Neuronal stem cell (in vitro differentiated cells): ENCODE measurements around the gene TPO.
A peak's percentile ranks its signal among the peaks of the same experiment; 100 is the strongest.

Source experiments
- DNase-seq: peaks from one replicate; pipeline ENCODE4 v3.0.0-alpha.2; 2013; ENCODE audit warnings: low spot score
- H2AFZ ChIP-seq: one replicate; pipeline ENCODE4 v1.6.1; 2013; ENCODE audit warnings: mild to moderate bottlenecking, low read length, inconsistent platforms
- H2AK5ac ChIP-seq: 2 replicates; pipeline ENCODE4 v1.6.1; 2013; ENCODE audit warnings: low read depth, mild to moderate bottlenecking, inconsistent platforms, low read length, moderate library complexity, mixed read lengths
- H2BK120ac ChIP-seq: 2 replicates; pipeline ENCODE4 v1.6.1; 2013; ENCODE audit warnings: low read depth, mild to moderate bottlenecking, inconsistent platforms, low read length, moderate library complexity, mixed read lengths
- H2BK12ac ChIP-seq: one replicate; pipeline ENCODE4 v1.6.1; 2013; ENCODE audit warnings: low read length, inconsistent platforms
- H2BK15ac ChIP-seq: 2 replicates; pipeline ENCODE4 v1.6.1; 2013; ENCODE audit warnings: mild to moderate bottlenecking, low read length, inconsistent platforms, mixed read lengths
- H2BK5ac ChIP-seq: one replicate; pipeline ENCODE4 v1.6.1; 2013; ENCODE audit warnings: inconsistent platforms, mild to moderate bottlenecking, low read length, moderate library complexity
- H3K14ac ChIP-seq: one replicate; pipeline ENCODE4 v1.6.1; 2013; ENCODE audit warnings: low read length, inconsistent platforms
- H3K18ac ChIP-seq: 2 replicates; pipeline ENCODE4 v1.6.1; 2013; ENCODE audit warnings: low read length, inconsistent platforms
- H3K23ac ChIP-seq: 2 replicates; pipeline ENCODE4 v1.6.1; 2013; ENCODE audit warnings: low read depth, mild to moderate bottlenecking, mixed read lengths, low read length, inconsistent platforms; ENCODE audit not compliant: poor library complexity
- H3K27ac ChIP-seq: replicated peaks from 3 replicates; pipeline ENCODE4 v1.5.1; 2013; ENCODE audit warnings: low read length, inconsistent platforms
- H3K27me3 ChIP-seq, 3 experiments: 2 replicates each; pipeline ENCODE4 v1.6.1; 2013; ENCODE audit warnings: low read length in 3 of 3, mild to moderate bottlenecking in 2 of 3, inconsistent platforms in 1 of 3, low read depth in 1 of 3, mixed read lengths in 1 of 3, moderate library complexity in 1 of 3; ENCODE audit not compliant: control insufficient read depth in 3 of 3, insufficient read depth in 3 of 3
- H3K36me3 ChIP-seq, 2 donors: replicated peaks in 1 of 2; 2 replicates each; pipeline ENCODE4 v1.6.1; 2013; ENCODE audit warnings: low read length in 2 of 2; ENCODE audit not compliant: control insufficient read depth in 2 of 2, insufficient read depth in 2 of 2
- H3K4ac ChIP-seq: 2 replicates; pipeline ENCODE4 v1.6.1; 2013; ENCODE audit warnings: inconsistent platforms, mild to moderate bottlenecking, low read length, moderate library complexity
- H3K4me1 ChIP-seq, 2 donors: 1 replicate in 1 of 2; 2 replicates in 1 of 2; pipeline ENCODE4 v1.6.1; 2013; ENCODE audit warnings: low read length in 2 of 2, low read depth in 1 of 2; ENCODE audit not compliant: control insufficient read depth in 2 of 2, insufficient read depth in 1 of 2
- H3K4me2 ChIP-seq: one replicate; pipeline ENCODE4 v1.6.1; 2013; ENCODE audit warnings: mild to moderate bottlenecking, low read length, inconsistent platforms; ENCODE audit not compliant: insufficient read depth, poor library complexity, severe bottlenecking
- H3K4me3 ChIP-seq, 2 donors: 2 replicates each; pipeline ENCODE4 v1.5.1; 2013; ENCODE audit warnings: low read length in 2 of 2, mild to moderate bottlenecking in 2 of 2, inconsistent platforms in 1 of 2, moderate library complexity in 1 of 2
- H3K79me1 ChIP-seq: one replicate; pipeline ENCODE4 v1.6.1; 2013; ENCODE audit warnings: low read depth, mild to moderate bottlenecking, inconsistent platforms, low read length, moderate library complexity
- H3K9ac ChIP-seq: one replicate; pipeline ENCODE4 v1.6.1; 2013; ENCODE audit warnings: mild to moderate bottlenecking, low read depth, low read length, inconsistent platforms; ENCODE audit not compliant: poor library complexity
- H3K9me3 ChIP-seq, 2 donors: replicated peaks in 1 of 2; 2 replicates each; pipeline versions ENCODE3 to v1.6.1; 2013; ENCODE audit warnings: low read length in 2 of 2, mild to moderate bottlenecking in 2 of 2, inconsistent platforms in 1 of 2, low read depth in 1 of 2, mixed read lengths in 1 of 2, moderate library complexity in 1 of 2; ENCODE audit not compliant: control insufficient read depth in 2 of 2, insufficient read depth in 1 of 2
- H4K8ac ChIP-seq: one replicate; pipeline ENCODE4 v1.6.1; 2013; ENCODE audit warnings: low read depth, mild to moderate bottlenecking, inconsistent platforms, low read length, moderate library complexity
- H4K91ac ChIP-seq: one replicate; pipeline ENCODE4 v1.6.1; 2013; ENCODE audit warnings: low read length, low read depth, mild to moderate bottlenecking, inconsistent platforms; ENCODE audit not compliant: poor library complexity
- WGBS, 2 donors: extraction: QIAGEN DNeasy Blood & Tissue Kit; methylation state at CpG; one replicate each; pipeline ENCODE4 v1.1.7; 2013; ENCODE audit warnings: missing lambda C conversion rate in 2 of 2, mixed read lengths in 1 of 2; ENCODE audit not compliant: insufficient read length in 2 of 2, insufficient replicate concordance in 1 of 2; ENCODE audit errors: extremely low coverage in 2 of 2; 5-methylcytosine and 5-hydroxymethylcytosine counted together

Gene TPO

DNA sequence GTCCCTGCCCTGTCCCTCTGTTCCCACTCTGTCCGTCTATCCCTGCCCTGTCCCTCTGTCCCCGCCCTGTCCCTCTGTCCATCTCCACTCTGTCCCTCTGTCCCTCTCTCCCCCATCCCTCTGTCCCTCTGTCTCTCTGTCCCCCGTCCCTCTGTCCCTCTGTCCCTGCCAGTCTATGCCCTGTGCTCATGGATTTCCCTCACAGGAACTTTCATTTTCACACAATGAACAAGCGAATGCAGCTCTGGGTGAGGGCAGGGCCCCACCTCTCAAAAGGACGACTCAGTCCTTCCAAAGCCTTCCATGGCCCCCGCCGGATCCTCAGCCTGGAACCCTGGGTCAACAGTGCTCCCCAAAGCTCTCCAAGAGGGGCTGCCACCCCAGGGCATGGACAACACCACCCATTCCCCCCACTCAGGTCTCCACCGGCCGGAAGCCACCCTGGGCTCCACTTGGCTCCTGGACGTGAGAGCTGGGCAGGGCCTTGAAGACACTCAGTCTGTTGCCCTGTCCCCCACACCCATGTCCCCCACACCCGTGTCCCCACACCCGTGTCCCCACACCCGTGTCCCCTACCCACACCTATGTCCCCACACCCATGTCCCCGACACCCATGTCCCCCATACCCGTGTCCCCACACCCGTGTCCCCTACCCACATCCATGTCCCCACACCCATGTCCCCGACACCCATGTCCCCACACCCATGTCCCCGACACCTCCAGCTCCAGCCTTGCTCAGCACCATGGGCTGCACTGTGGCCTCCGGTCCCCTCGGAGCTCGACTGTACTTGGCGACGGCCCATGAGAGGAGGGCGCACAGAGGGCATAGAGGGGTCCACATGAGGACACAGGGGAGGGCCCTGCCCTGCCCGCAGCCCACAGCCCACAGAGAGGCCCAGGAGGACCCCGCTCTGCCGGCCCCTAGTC is 175.1 kb downstream of the TPO start:
- no peaks in the 10 kb centered on the region for H3K79me1 ChIP-seq
- WGBS, 2 donors, result no CpG with 5 or more reads among the region's 27 CpGs
- no peak overlapping the region for H2AFZ ChIP-seq
- peak overlapping the region; percentile 96 for H2BK15ac ChIP-seq
- H3K4me3 ChIP-seq, result no peak overlapping the region
- H3K27ac ChIP-seq, result no peak overlapping the region
- peak overlapping the region; percentile 56 for H3K9ac ChIP-seq
- H3K18ac ChIP-seq, result peak overlapping the region; percentile 71
- H4K8ac ChIP-seq, result peak overlapping the region; percentile 76
- H3K14ac ChIP-seq, result peak overlapping the region; percentile 43
- no peak overlapping the region for H3K23ac ChIP-seq
- peaks cover under 1 to 8% of the 10 kb centered on the region in 2 donors for H3K4me1 ChIP-seq
- no peak overlapping the region for H2BK120ac ChIP-seq
- H3K27me3 ChIP-seq, result no peaks in the 10 kb centered on the region
- no peak overlapping the region for H2BK12ac ChIP-seq
- peak overlapping the region; percentile 8 for H2AK5ac ChIP-seq
- H3K4ac ChIP-seq, result peak overlapping the region; percentile 76
- no peak overlapping the region for H4K91ac ChIP-seq
- H2BK5ac ChIP-seq, result no peak overlapping the region
- no peaks in the 10 kb centered on the region for H3K36me3 ChIP-seq
- H3K4me2 ChIP-seq, result no peak overlapping the region
- H3K9me3 ChIP-seq, result no peaks in the 10 kb centered on the region
- DNase-seq, result no peak

GRCh38 chr2:1588978-1589621 is 175.8 kb downstream of the TPO start:
- no CpG with 5 or more reads among the region's 15 CpGs for WGBS, 2 donors
- no peak overlapping the region for H4K91ac ChIP-seq
- H3K4ac ChIP-seq, result no peak overlapping the region
- H3K79me1 ChIP-seq, result no peaks in the 10 kb centered on the region
- DNase-seq, result no peak
- H3K9ac ChIP-seq, result no peak overlapping the region
- H2BK120ac ChIP-seq, result no peak overlapping the region
- H2BK15ac ChIP-seq, result peak overlapping the region; percentile 96
- H3K18ac ChIP-seq, result no peak overlapping the region
- H3K23ac ChIP-seq, result no peak overlapping the region
- no peaks in the 10 kb centered on the region for H3K27me3 ChIP-seq
- H3K4me2 ChIP-seq, result no peak overlapping the region
- H3K4me3 ChIP-seq, result no peak overlapping the region
- H2BK5ac ChIP-seq, result no peak overlapping the region
- peaks cover 5 to 16% of the 10 kb centered on the region in 2 donors for H3K4me1 ChIP-seq
- H3K27ac ChIP-seq, result no peak overlapping the region
- H2AK5ac ChIP-seq, result peak overlapping the region; percentile 78
- no peak overlapping the region for H2AFZ ChIP-seq
- H3K36me3 ChIP-seq, result no peaks in the 10 kb centered on the region
- H3K14ac ChIP-seq, result no peak overlapping the region
- peak overlapping the region; percentile 77 for H2BK12ac ChIP-seq
- no peaks in the 10 kb centered on the region for H3K9me3 ChIP-seq
- no peak overlapping the region for H4K8ac ChIP-seq

- Histone ChIP-seq H3K4me2 (no peak overlapping the region), H3K4me1 (peaks cover 5 to 25% of the 10 kb centered on the region in 2 donors), H3K9me3 (peaks cover 0 to 4% of the 10 kb centered on the region in 2 donors), H3K36me3 (no peaks in the 10 kb centered on the region), H3K18ac (peak overlapping the region; percentile 85), H3K23ac (no peak overlapping the region), H2AK5ac (peak overlapping the region; percentile 26), H3K4ac (no peak overlapping the region), H3K9ac (no peak overlapping the region), H2BK15ac (no peak overlapping the region), H3K79me1 (no peaks in the 10 kb centered on the region), H2BK12ac (peak overlapping the region; percentile 53), H4K8ac (no peak overlapping the region), H4K91ac (no peak overlapping the region), H3K27me3 (no peaks in the 10 kb centered on the region), H2BK120ac (no peak overlapping the region), H2AFZ (no peak overlapping the region), H2BK5ac (peak overlapping the region; percentile 7), H3K27ac (no peak overlapping the region), H3K14ac (no peak overlapping the region), H3K4me3 (no peak overlapping the region)
- no peak for DNase-seq
- no CpG with 5 or more reads among the region's 18 CpGs for WGBS, 2 donors
Measured at GRCh38 chr2:1590596-1591460, 177.6 kb downstream of the TPO start.
